CD4-positive, alpha-beta T cell treated with Interleukin-6 for 4 hours (primary cell): ENCODE data around the gene KLHDC9.
A peak's percentile ranks its signal among the peaks of the same experiment; 100 is the strongest.

Experiments used
- DNase-seq: peaks from one replicate; pipeline ENCODE4 v3.0.0-alpha.2; 2020; ENCODE audit warnings: mixed read lengths

The KLHDC9 gene

DNA sequence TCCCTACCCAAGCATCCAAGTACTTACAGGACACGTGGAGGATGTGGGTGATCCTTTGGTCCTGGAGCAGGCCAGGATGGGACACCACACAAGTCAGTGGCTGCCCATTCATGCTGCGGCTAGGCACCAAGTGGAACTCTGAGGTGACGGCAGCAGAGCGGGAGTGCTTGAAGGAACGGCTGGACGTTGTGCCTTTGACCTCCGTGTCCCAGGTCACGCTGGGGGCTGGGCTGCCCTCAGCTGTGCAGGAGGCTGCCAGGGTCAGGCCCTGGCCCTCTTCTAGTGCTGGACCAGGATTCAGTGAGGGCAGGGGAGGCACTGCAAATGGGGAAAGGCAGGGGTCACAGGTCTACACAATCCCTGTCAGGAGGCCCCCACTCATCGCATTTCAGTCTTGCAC, 20.7 kb upstream of the KLHDC9 start:
- DNase-seq, result no peak

DNA sequence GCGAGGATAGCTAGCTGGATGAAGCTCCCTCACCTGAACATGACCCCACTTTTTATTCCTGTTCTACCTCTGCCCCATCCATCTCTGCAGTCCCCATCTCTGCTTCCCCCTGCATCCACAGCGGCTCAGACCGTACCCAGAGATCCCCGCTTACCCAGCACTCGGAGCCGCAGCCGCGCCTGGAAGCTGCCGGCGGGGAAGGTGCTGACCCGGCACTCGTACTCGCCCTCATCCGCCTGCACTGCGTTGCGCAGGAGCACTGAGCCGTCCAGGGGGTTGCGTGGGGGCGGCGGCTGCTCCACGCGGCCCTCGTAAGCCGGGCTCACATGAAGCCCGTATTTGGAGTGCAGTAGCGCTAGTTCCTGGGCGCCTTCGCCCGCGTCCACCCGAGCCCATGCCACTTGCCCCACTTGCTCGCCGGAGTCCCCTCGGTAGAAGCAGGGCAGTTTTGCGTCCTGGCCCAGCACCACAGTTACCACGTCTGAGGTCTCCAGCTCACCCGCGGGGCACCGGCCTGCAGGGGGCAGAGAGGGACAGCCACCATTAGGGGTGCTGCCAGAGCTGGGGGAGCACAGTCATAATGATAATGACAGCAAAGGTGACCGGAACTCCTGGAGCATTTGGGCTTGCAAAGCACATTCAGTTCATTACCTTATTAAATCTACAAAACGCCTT, 18.6 kb upstream of the KLHDC9 start:
- DNase-seq, result peak; percentile 7

DNA sequence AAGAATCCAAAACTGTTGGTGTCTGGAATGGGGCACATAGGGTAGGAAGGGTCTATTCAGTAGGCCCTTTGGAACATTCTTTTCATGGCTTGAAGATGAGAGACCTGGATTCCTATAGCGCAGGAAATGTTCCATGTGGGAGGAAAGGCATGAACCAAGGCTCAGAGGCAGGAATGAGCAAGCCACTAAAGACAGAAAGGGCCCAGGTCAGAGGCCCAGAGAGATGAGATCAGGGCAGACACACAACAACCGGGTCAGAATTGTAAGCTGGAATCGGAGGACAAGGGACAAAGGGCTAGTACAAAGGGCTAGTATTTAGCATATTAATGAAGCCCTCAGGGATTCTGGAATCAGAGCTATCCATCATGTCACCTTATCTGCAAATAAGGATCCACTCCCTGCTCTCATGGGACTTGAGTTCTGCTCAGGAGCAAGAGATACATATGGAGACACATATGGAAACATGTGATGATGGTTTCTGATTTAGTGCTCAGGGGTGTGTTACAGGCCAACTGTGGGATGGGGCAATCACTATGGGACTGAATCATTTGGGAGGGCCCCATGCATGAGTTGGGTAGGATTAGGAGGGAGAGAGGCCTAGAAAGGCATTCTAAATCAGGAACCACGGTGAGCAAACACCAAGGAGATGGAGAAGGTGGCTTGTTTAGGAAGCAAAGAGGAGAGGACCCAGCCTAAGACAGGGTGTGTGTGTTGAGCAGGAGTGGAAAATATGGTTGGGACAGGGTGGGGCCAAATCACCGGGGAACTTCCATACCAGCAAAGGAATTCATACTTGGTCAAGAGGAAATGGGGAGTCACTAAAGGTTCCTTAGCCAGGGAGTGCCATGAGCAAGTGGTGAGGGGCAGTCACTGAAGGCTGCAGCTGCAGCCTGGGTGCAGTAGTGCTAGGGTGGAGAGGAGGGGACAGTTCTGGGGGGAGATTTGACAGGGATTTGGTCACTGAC, 17.4 kb upstream of the KLHDC9 start:
- no peak for DNase-seq

DNA sequence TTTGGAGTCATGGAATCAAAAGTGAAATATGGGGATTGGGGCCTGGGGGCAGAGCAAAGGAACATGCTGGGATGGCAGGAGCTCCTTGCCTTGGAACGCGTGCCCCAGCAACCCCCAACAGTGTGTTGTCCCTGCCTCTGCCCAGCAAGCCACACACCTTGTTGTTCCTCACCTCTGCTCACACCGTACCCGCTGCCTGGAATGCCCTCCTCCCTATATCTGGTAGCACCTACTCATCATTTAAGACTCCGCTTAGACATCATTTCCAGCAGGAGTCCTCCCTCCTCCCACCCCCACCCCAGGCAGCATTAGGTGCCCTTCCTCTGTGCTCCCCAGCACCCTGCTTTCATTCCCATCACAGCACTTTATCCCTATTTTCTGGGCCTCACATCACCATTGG, 16.6 kb upstream of the KLHDC9 start:
- DNase-seq, result no peak

DNA sequence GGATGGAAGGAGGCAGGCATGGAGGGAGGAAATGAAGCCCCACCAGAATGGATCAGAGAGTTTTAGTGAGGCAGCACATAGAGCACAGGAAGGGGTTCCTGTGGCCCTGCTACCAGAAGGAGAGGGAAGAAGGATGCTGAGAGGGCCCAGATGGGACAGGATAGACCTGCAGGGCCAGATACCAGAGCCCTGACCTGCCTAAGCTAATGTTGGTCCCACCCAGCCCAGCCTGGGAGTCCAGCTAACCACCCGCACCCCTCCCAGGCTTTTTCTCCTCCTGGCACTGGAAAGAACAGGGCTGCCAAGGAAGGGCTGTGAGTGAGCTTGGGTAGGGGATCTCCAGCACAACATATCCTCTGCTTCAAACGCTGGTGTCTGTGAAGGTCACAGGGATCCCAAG, 15.7 kb upstream of the KLHDC9 start:
- no peak for DNase-seq

DNA sequence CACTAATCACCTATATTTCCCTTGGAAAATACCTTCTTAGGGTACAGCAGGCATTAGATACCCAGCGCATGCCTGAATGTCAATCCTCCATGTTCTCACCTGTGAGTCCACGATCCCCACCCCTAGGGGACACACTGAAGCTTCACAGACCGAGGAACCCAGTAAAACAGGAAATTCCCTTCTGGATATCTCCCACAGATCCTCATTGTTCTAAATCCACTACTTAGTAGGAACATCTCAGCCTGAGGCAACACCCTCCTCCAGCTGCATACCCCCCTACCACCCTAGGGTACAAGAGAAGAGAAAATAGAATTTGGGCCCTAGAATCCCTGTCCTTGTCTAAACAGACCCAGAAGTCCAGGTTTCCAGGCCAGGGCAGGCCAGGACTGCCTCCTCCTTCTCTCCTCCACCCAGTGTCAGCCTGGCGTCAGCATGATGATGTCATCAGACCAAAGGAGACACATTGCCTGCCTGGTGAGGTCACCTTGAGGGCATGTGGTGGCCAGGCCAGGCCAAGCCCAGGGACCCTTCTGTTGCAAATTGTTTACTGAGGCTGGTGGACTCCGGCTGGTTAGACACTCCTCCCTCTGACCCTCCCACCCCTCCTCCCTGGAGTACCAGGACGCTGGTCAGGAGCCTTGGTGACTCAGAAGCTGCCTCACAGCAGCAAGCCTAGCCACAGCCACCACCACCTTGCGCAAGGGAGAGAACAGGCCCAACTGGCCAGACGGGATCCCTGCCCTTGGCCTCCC, 15.0 kb upstream of the KLHDC9 start:
- no peak for DNase-seq

DNA sequence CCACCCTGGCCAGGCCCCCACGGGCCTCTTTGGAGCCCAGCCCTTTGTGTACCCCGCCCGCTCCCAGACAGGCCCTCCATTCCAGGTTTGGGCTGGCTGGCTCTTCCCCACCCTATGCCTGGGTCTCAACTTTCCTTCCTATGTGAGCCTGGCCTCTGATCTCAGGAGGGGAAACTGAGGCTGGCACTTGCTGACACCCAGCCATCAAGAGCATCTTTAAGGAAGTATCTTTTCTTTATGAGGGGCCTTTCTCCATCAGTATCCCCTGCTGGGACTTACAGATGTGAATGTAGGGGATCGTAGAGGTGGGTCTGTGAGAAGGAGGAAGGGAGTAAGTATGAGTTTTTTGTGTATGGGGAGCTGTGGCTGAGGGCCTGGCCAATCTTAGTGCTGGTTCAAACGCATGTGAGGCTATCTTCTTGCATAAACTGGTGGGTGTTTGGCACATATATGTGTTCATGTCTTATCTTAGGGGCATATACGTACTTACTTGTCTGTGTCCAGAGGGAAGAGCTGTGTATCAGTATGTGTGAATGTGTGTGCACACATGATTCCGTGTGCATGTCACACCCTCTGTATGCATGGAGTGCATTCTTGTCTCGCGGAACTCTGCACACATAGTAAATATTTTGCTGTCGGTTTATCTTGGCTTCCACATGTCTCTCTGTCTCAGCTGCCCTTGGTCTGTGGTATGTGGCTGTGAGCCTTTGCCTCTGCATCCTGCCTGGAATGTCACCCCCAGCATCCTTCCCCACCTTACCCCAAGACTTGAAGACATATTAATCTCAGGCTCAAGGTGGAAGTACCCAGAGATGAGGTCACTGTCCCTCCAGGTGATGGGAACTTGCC, 14.2 kb upstream of the KLHDC9 start:
- DNase-seq, result no peak

DNA sequence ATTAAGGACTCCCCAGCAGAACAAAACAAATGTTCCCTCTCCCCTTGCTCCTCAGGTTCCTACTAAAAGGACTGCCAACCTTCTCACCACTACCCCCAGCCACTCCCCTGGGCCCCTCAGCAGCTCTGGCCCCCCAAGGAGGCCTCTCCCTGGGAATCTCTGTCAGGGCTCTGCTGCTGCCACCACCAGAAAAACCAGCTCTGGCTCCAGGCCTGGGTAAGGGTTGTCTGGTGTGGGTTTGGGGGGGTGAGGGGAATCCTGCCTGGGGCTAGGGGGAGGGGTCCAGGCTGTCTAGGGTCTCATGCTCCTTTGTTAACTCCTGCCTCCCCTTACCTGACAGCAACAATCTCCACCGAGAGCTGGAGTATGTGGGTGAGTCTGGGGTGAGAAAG, 13.6 kb upstream of the KLHDC9 start:
- no peak for DNase-seq

DNA sequence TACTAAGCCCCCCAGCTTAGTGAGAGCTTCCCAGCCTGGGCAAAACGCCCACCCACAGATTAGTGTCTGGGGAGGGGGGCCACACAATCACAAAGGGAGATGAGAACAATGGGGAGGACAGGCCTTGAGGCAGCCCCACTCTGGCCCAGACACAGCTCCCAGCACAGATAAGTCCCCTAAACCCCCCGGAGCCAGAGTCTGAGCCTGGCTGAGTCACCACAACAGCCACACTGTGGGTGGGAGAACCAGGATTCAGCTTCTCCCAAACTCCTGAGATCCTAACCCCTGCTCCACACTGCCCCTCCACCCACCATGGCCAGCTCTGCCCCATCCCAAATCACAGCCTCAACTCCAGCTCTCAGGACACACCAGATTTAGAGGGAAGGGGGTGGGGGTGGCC, 13.0 kb upstream of the KLHDC9 start:
- no peak for DNase-seq

DNA sequence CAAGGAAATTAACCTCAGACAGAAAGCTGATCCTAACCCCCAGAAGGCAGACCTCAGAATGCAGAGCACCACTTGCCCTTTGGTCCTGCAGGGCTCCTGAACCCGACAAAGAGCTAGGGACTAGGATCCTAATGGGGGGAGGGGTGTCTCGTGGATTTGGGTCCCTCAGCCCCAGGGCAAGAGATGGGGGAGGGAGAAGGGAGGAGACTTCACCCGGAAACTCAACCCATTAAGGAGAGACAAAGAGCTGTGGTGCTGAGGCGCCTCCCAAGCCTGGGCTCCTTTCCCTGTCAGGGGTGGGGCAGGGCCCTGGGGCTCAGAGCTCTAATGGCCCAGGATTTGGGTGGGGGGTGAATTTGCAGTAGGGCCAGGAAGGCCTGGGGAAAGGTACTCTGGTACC, 11.7 kb upstream of the KLHDC9 start:
- DNase-seq, result no peak

DNA sequence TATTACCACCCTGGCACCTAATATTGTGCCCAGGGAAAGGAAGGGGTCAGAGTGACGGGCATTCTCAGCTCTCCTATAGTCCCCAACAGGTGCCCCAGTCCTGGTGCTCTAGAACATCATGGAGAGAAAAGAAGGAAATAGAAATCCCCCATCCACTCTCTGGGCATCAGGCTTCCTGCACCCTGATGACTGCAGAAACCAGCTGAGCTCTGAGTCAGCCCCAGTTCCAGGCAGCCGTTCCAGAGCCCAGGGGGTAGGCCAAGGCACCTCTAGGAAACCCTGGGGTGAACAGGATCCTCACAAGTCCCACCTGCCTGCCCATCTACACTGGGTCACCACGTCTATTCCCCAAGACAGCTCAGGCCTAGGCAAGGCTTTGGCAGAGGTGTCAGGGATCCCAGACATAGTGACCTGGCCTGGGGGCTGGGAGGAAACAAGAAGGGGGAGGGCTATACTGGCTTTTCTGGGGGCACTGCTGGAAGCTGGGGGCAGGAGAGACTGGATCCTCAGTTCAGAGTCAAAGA, 9.5 kb upstream of the KLHDC9 start:
- DNase-seq, result no peak

DNA sequence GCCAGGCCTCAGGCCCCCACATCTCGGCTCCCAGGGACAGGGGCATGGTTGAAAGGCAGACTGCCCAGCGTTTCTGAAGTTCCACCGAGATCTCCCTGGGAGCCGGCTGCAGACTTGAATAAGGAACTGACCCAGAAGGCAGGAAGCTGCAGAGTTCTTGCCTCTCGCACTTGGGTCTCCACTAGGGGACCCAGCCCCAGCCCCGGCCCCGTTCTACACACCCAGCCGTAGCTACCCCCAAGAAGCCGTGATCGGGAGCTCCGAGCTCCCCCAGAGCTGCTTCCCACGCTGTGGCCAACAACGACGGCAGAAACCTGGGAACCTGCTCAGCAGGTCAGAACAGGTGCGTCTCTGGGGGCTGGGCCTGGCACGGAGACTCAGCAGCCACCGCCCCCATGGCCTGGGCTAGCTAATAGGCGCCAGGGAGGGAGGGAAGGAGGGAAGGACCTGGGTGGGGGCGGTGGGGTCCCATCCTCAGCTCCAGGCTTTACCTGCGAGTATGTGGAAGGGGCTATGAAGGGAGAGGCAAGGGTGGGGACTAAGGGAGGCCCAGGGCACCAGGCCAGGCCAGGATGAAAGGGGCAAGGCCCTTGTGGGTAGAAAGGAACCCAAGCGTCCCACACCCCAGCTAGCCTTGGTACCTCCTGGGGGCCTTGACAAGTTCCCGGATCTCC, 8.8 kb upstream of the KLHDC9 start, which contains the start of gene NECTIN4:
TSS of gene NECTIN4 (minus strand) at position 308 of the 674 bp plus-strand sequence. CDS start at position 46, 262 bp downstream.
- DNase-seq, result no peak

DNA sequence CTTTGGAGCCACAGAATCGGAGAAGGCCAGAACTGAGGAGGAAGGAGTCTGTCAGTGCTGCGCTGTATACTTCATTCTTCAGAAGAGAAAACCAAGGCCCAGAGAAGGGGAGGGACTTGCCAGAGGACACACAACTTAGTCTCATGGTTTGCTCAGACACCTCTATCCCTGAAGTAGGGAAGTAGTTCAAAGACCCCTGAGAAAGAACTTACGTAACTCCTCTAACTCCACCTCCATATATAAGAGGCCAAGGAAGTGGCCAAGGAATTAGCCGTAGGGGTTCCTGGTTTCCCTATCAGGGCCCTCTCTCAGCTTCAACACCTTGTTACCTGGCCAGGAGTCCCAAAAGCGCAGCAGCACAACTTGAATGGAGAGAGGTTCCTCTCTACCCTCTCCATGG, 8.2 kb upstream of the KLHDC9 start:
- DNase-seq, result no peak

DNA sequence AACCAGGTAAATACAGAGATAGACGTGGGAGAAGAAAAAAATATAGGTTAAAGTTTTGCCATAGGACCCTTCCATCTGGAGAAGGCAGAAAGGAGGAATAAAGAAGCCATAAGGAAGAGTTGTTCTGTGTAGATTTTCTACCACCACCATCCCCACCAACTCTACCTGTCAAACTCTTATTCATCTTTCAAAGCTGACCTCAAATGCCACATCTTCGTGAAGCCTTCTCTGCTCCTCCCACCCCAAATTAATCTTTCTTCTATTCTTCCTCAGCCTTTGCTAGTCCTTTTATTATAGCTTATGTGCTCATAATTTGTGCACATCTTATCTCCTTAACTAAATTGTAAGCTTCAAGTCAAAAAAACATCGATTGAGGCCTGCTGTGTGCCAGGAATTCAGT, 7.5 kb upstream of the KLHDC9 start:
- DNase-seq, result no peak

DNA sequence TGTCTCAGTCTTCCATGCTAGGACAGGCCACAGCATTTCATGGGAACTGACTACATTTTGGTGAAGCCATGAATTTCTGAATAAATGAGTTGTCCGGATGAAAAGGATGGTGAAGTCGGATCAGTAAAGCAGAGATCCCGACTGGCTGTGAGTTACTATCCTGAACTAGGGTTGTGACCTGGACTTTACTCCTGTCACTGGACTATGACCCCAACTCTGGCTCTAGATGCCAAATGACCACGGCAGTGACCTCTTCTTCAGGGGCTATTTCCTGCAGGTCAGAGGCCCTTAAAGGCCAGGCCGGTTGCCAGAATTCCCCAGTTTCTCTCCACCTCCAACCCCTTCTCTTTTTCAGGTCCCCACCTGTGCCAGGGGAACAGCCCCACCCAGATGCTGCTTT, 7.1 kb upstream of the KLHDC9 start:
- DNase-seq, result no peak

DNA sequence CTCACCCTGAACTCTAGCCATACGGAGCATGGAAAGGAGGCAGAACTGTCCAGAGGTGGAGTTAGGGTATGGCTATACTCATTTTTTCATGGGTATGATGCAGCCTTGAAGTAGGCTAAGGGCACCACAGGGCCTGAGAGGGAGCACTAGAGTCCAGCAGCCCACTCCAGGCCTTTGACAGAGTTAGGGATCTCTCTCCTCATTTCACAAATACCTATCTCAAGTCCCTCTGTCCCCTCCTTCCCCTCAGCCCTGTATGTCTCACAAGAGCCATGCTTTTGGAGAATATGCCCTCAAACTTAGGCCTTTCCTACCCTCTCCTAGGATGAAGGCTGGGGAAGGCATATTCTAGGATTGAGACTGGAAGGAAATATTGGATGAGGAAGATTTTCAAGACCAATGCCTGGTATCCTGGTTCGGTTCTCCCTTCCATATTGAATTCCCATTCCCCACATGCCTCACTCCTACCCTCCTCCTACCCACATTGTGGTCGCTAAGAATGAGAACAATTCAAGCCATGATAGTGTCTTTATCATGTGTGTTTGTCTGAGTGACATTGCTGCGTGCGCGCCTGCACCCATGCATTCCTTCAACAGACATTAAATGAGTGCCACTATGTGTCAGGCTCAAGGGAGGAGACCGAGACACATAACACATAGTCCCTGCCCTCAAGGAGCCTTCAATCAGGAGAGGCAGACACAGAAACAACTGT, 6.2 kb upstream of the KLHDC9 start:
- DNase-seq, result no peak

DNA sequence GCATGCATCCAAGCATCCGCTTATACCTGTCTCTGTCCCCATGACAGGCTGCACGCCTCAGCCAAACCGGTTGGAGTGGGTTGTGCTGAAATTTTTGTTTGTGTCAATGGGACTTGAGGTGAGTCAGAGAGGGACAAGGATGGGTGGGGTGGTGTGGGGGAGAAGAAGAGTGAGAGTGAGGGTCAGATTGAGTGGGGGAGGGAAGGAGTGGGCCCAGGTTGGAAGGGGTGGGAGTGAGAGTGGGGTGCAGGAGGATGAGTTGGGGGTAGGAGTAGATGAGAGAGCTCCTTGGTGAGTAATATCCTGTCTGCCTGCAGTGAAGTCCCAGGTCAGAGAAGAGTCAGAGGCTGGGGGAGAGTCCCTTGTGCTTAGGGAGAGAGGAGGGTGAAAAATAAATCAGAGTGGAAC, 5.5 kb upstream of the KLHDC9 start:
- DNase-seq, result peak; percentile 23

DNA sequence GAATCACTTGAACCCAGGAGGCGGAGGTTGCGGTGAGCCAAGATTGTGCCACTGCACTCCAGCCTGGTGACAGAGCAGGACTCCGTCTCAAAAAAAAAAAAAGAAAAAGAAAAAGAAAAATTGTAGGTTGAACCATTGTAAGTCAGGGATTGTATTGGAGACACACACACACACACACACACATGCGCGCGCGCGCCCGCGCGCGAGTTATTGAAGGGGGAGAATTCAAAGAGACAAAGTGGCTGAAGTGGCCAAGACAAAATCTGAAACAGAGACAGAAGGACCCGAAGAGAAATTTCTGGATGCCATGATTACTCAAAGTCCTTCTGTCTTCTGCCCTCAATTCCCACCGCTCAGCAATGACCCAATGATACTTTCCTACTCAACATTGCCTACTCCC, 3.7 kb upstream of the KLHDC9 start:
- no peak for DNase-seq

DNA sequence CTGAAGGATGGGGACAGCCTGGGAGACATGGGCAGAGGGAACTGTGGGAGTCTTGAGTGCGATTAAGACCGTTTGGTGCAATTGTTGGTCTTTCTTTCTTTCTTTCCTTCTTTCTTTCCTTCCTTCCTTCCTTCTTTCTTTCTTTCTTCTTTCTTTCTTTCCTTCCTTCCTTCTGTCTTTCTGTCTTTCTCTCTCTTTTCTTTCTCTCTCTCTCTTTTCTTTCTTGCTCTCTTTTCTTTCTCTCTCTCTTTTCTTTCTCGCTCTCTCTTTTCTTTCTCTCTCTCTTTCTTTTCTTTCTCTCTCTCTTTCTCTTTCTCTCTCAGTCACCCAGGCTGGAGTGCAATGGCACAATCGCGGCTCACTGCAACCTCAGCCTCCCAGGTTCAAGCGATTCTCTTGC, 2.9 kb upstream of the KLHDC9 start:
- no peak for DNase-seq

DNA sequence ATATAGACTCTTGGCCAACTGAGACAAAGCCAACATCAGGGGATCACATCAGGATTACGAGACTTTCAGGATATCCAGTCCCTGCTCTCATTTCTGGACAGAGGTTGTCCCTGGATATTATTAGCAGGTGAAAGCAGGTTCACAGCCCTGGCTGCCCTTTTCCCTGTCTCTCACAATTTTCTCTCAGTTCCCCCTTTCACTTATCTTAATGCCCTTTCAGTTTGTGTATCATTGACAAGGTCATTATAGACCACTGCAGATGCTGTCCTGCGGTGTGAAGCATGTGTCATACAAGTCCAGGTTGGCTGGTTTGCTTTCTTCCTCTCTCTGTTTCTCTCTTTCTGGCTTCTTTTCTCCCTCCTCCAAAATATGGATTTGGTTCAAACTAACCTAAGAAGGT, 2.1 kb upstream of the KLHDC9 start:
- DNase-seq, result no peak

DNA sequence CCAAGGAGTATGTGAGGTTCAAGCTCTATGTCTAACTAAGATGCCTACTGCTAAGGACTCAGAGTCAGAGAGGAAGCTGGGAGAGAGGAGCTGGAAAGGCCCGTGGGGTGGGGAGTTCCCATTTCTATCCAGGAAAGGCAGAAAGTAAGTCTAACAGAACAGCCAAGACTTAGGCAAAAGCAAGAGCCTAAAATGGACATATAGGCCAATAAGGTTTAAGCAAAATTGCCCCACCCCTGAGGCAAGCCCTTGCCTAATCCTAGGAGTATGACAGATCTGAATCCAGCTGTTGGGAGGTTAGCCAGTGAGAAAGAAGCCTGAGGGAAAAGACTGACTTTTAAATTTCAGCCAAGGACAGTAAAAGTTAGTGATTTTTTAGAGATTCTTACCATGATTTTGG, 1.6 kb upstream of the KLHDC9 start:
- no peak for DNase-seq
